HFF-Myc (cell line): Measurements from ENCODE around the gene TTC39C.

Experiments
- DNase-seq: peaks from one replicate; pipeline ENCODE4 v3.0.0-alpha.2; 2011; ENCODE audit warnings: low read depth; ENCODE audit errors: extremely low read depth
- H3K4me3 ChIP-seq: replicated peaks from 2 replicates; pipeline ENCODE4 v1.5.1; 2011; ENCODE audit warnings: low read depth, mild to moderate bottlenecking, control low read depth, low read length
- CTCF ChIP-seq: IDR thresholded peaks from 2 replicates; pipeline ENCODE4 v1.5.1; 2012; ENCODE audit warnings: mild to moderate bottlenecking, low read depth, low read length, control low read depth; ENCODE audit errors: missing control alignments

TTC39C gene

GRCh38 chr18:24060644-24061043, 46.1 kb downstream of the TTC39C start:
- no peak for DNase-seq
- no peak for TF ChIP-seq CTCF
- H3K4me3 ChIP-seq, result no peak overlapping the region

GRCh38 chr18:24063121-24063731, 48.7 kb downstream of the TTC39C start:
- TF ChIP-seq CTCF, result no peak
- no peak for DNase-seq
- H3K4me3 ChIP-seq, result no peak overlapping the region

- no peak for DNase-seq
- no peak for TF ChIP-seq CTCF
- no peak overlapping the region for H3K4me3 ChIP-seq
These were observed 50.0 kb downstream of the TTC39C start for GRCh38 chr18:24064391-24065100.

GRCh38 chr18:24065906-24066305, 51.4 kb downstream of the TTC39C start:
- H3K4me3 ChIP-seq, result no peak overlapping the region
- no peak for TF ChIP-seq CTCF
- DNase-seq, result no peak

GRCh38 chr18:24068945-24069693, 54.6 kb downstream of the TTC39C start:
- no peak overlapping the region for H3K4me3 ChIP-seq
- DNase-seq, result no peak
- TF ChIP-seq CTCF, result no peak

- DNase-seq, result no peak
- no peak for TF ChIP-seq CTCF
- no peak overlapping the region for H3K4me3 ChIP-seq
These were observed 56.5 kb downstream of the TTC39C start for GRCh38 chr18:24071029-24071428.
